NAMALWA (cell line): Measurements from ENCODE around the gene DMAC2L.
"Not testable (repeated sequence)": the region's sequence is repeated elsewhere in the genome, so short reads cannot be mapped to it uniquely, and the experiment has no call there.

Experiments
- DNase-seq: peaks from one replicate; pipeline ENCODE4 v3.0.0-alpha.2; 2015; ENCODE audit warnings: low spot score

DMAC2L gene

GRCh38 chr14:50355692-50356091, 43.6 kb downstream of the DMAC2L start:
- DNase-seq: no peak

DNA sequence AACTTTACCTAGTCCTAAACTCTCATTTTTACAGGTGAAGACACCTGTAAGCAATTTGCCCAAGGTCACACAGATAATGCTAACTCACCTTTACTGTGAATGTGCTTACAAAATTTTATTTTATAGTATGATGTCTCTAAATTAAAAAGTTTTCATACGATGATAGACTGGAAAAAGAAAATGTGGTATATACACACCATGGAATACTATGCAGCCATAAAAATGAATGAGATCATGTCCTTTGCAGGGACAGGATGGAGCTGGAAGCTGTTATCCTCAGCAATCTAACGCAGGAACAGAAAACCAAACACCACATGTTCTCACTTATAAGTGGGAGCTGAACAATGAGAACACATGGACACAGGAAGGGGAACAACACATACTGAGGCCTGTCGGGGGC, 44.2 kb downstream of the DMAC2L start:
- DNase-seq: not testable (repeated sequence)

DNA sequence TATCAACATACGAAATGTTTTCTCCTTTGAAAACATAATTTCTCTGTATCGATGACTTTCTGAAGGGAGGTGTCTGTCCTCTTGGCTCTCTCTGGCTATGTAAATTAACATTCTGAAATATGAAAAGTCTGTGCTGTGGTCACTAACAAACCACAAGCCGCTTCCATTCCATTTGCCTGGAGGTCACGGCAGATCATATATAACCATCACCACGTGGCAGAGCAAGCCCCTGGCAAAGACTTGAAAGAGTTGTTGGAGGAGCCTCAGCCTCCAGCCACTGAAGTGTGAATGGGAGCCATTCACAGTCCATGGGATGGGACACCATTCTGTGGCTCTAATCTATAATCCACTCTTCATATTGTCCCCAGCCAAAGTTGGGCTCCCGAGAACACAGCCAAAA, 45.0 kb downstream of the DMAC2L start:
- DNase-seq: no peak

DNA sequence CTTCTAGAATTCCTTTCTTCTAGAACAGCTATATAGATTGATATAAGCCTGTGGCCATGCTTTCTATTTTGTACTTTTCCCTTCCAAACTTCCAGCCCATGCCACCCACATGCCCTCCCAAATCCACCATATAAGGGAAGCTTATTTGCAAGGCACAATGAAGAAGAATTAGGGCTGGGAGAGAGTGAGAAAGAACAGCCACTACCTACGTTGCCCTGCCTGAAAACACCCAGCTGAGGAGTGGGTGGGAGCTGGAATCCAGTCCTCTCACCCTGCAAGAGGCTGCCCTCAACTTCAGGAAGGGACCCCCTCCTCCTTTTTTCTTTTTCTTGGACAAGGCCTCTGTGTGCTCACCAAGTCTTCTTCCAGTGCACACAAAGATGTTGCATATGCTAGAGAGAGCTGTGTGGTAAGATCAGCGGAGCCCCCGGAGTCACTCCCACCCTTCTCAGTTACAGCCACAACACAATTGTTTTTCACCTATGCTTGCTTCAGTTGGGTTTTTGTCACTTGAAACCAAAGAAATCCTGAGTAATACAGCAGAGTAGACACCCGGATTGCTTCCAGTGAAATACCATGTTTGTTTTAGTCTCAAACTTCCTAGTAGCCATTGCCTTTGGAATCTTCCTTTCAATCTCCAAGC, 45.8 kb downstream of the DMAC2L start:
- DNase-seq: no peak

DNA sequence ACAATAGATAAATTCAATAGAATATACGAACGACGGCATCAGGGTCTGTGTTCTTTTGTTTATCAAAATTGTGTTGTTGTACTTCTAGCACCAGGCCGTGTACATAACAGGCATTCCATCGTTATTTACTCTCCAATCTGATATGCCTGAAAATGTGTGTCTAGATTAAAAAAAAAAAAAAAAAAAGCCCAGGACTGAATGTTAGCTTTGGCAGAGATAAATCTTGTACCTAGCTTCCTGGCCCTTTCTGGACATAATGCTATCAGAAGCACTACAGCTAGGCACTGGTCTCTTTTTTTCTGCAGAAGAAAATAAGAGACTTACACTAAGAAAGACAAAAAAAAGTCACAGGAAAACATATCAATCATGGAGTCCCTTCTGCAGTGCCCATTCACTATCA, 47.5 kb downstream of the DMAC2L start:
- DNase-seq: no peak

- no peak for DNase-seq
Measured at GRCh38 chr14:50360093-50360492, 48.0 kb downstream of the DMAC2L start.

GRCh38 chr14:50360851-50361250, 48.7 kb downstream of the DMAC2L start:
- DNase-seq: no peak

DNA sequence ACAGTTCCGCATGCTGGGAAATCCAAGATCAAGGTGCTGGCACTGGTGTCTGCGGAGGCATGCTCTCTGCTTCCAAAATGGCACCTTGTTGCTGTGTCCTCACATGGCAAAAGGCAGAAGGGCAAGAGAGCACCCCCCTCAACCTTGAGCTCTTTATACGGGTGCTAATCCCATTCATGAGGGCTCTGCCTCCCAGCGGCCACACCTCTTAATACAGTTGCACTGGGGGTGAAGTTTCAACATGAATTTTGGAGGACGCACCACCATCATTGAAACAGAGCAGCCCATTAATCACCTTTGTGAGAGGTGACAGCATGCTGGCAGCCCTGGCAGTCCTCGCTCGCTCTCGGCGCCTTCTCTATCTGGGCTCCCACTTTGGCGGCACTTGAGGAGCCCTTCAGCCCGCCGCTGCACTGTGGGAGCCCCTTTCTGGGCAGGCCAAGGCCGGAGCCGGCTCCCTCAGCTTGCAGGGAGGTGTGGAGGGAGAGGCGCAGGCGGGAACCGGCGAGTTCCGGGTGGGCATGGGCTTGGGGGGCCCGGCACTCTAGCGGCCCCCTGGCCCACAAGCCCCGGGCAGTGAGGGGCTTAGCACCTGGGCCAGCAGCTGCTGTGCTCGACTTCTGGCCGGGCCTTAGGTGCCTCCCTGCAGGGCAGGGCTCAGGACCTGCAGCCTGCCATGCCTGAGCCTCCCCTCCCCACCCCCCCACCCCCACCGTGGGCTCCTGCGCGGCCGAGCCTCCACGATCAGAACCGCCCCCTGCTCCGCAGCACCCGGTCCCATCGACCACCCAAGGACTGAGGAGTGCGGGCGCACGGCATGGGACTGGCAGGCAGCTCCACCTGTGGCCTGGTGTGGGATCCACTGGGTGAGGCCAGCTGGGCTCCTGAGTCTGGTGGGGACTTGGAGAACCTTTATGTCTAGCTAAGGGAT, 49.6 kb downstream of the DMAC2L start:
- DNase-seq: not testable (repeated sequence)

GRCh38 chr14:50362764-50363713, 50.9 kb downstream of the DMAC2L start:
- DNase-seq: peak; percentile 17

- DNase-seq: peak; percentile 85
Measured at GRCh38 chr14:50363714-50364111, 51.6 kb downstream of the DMAC2L start.

GRCh38 chr14:50364792-50365191, 52.7 kb downstream of the DMAC2L start:
- no peak for DNase-seq

DNA sequence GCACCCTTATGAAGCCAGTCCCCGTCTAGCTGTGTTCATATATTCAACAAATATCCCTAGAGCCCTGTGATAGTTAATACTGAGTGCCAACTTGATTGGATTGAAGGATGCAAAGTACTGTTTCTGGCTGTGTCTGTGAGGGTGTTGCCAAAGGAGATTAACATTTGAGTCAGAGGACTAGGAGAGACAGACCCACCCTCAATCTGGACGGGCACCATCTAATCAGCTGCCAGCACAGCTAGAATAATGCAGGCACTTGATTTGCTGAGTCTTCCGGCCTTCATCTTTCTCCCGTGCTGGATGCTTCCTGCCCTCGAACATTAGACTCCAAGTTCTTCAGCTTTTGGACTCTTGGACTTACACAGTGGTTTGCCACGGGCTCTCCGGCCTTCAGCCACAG, 53.4 kb downstream of the DMAC2L start:
- DNase-seq: not testable (repeated sequence)

- no peak for DNase-seq
Measured at GRCh38 chr14:50366115-50366514, 54.0 kb downstream of the DMAC2L start.

GRCh38 chr14:50366589-50366988, 54.5 kb downstream of the DMAC2L start:
- DNase-seq: no peak

DNA sequence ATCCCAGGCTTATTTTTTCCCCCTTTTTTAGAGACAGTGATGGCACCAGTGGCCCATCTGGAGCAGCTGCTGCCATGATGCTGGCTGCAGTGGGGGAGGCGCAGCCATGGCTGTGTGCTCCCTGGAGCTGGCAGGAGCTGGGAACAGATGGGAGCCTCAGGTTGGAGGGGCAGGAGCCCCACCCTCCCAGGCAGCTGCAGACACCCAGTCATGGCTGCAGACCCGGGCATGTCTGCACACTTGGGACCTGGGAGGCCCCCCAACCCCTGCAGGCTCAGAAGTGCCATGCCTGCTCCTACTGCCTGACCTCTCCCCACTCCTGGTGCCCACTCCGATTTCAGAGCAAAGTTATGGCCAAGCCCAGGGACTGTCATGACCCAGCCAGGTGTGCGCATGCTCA, 59.4 kb downstream of the DMAC2L start:
- no peak for DNase-seq

DNA sequence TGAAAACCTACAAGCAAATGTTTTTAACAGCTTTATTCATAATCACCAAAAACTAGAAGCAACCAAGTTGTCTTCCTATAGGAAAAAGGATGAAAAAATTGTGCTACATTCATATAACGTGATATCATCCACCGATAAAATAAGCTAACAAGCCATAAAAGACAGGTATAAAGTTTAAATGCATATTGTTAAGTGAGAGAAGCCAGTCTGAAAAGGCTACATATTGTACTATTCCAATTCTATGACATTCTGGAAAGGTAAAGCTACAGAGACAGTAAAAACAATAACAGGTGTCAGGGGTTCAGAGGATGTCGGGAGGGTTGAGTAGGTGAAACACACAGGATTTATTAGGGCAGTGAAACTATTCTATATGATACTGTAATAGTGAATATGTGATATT, 61.8 kb downstream of the DMAC2L start:
- DNase-seq: no peak

GRCh38 chr14:50375760-50376159, 63.6 kb downstream of the DMAC2L start:
- DNase-seq: no peak
